HG03159 (cell line): ENCODE results near the gene GPC6.

Experiments used
- ATAC-seq: cut with Tn5 transposase; IDR thresholded peaks from one replicate; pipeline ENCODE4 v1.9.1; 2021; ENCODE audit warnings: mild to moderate bottlenecking, moderate library complexity; ENCODE audit not compliant: unreplicated experiment

Gene GPC6

DNA sequence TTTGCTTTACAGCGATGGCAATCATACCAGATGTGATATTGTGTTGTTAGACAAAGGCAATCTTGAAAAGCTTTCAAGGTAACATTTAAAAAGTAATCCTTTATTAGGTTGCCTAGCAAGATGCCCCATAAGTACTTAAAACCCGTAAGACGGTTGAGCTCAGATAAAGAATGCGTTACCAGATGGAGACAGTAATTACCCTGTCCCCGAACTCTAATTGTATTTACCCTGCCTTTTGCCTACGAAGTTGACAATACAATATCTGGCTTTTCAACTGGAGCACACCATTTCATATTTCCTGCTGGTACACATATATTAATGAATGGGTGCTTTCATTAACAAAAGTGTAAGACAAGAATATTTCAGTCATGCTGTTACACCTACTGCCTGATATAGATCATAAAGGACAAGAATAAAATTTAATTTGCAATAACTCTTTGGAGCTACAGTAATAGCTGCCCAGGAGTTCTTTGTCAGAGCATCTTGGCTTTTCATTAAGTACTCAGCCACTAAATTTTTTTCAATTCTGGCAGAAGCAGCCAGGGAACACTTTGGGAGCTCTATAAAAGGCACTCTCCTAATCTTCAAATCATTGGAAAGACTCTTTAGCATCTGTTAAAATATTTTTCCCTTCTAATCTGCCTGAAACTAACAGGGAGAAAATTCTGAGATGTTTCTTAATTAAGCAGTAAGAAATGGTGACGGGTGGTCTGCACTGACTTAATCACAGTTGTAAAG is 1189.1 kb downstream of the GPC6 start:
- no peak for ATAC-seq

GRCh38 chr13:94416454-94417080 is 1190.0 kb downstream of the GPC6 start:
- no peak for ATAC-seq

DNA sequence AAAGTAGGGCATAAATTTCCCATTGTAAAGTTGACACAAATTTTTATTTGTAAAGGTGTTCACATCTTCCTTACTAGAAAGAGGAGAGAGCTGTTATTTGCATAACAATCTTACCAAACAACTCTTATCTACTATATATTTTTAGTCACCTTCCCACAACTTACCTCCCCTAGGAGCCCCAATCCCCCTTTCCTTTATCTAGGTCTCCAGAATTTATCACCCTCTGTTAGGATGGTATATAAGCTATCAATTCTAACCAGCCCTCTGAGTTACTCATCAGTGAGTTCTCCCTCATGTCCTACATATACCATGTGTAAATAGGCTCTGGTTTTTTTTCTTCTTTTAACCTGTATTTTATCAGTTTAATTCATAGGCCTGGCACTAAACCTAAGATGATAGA is 1190.7 kb downstream of the GPC6 start:
- ATAC-seq, result no peak

DNA sequence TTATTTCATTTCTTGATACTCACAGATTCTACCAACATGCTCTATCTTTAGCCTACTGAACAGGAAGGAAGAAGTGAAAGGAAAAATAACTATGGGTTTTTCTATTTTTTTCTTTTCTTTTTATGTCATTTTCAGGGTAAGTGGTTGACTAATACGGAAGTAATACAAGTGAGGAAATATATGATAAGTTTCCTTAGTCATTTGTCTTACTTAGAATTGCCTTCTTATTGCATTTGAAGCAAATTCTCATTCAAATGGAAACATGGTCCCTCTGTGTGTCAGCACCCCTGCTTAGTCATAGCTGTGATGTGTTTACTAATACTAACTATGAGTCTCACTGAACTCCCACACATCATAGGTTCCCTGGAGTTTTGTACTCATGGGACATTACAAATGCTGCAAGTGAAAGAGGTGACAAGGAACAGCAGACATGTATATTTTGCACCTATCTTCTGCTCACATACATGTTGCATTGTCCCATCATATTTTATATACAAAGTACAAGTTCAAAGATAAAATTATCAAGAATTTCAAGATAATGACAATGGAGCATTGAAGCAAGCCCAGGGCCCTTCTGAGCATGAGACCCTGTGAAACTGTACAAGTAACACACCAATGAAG is 1192.8 kb downstream of the GPC6 start:
- ATAC-seq, result peak; percentile 58

DNA sequence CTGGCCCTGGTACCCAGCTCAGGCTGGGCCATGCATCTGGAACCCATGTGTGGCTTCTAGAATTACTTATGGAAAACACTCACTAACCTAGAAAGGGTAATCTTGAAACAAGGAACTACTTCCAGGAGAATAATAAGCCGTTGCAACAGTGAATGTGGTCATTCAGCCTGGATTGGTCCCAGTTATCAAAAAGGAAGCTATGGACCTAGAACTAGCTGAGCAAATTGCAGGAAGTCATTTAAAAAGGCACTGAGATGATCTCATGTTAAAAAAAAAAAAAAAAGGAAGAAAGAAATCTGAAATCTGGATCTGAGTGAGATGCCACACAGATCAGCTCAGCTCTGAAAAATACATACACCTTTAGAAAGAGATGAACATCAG is 1193.3 kb downstream of the GPC6 start:
- no peak for ATAC-seq

DNA sequence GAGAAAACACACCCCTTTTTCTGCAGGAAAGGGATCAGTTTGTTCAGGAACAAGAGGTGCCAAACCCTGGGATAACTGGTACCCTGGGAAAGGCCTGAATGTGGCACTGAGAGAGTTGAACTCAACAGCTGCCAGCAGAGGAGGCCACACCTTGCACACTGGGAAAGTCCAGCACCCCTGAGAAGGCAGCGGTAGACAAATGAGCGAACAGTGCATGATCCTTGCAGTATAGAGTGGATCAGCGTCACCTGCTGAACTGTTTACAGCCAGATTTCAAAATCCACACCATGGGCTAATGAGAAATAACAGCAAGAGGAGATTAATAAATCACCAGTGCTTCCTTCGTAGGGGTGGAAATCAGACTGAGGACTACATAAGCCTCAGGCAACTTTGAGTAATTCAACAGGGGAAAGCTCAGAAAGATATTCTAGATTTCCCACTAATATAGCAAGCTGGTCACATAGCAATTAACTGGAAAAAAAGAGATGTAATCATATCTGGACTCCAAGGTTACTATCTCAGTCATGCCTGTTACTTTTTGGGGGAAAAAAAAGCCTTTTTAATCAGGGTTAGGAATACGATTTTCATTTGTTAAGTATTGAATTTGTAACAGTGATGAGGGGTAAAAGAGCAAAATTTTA is 1200.8 kb downstream of the GPC6 start:
- ATAC-seq, result no peak

DNA sequence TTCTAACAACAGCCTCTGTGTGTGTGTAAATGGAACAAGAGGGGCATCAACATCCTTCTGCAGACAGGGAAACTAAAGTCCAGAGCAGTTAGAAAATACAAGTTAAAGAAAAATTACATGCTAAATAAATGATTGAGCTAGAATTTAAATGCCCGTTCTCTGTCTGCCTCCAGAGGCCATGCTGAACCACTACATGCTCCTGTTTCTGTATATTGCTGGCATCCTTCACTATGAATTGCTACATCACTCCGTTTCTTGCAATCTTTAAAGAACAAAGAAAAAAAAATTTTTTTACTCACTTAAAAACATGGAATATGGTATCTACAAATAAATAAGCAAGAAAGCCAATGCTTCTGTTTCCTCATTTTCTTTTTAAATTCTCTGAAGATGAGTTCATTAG is 1205.0 kb downstream of the GPC6 start:
- ATAC-seq, result no peak

- no peak for ATAC-seq
Observed at GRCh38 chr13:94431987-94432386, 1205.4 kb downstream of the GPC6 start.

- ATAC-seq, result peak; percentile 55
Observed at GRCh38 chr13:94433055-94433961, 1206.7 kb downstream of the GPC6 start.

GRCh38 chr13:94435604-94436226 is 1209.1 kb downstream of the GPC6 start:
- peak; percentile 62 for ATAC-seq

- no peak for ATAC-seq
Observed at GRCh38 chr13:94444826-94445225, 1218.2 kb downstream of the GPC6 start.

DNA sequence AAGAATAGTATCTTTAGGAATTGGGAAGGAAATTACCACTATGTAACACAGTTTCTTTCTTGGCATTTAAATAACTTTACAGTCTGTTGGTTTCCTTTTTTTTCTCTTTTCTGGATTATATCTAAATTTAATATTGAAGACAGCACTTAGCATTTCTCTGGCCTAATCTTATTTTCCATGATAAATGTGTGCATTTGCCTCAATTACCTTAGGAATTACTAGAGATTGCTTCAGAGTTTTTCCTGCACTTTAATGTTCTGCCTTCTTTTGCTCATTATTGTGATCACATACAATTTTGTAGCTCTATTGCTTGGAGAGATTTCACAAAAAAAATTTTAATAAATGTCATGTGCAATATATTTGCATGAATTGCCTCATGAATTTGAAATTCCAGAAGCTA is 1227.7 kb downstream of the GPC6 start:
- no peak for ATAC-seq

- ATAC-seq, result no peak
Observed at GRCh38 chr13:94454906-94455305, 1228.3 kb downstream of the GPC6 start.

GRCh38 chr13:94455414-94455813 is 1228.8 kb downstream of the GPC6 start:
- no peak for ATAC-seq
